Transverse colon (tissue), 4 donors: Measurements from ENCODE around the gene PPP2R3C. TPM values are rescaled to one million over a fixed set of nuclear protein-coding genes. Genes with fewer than 3 reads are reported as not detected.
A peak's percentile ranks its signal among the peaks of the same experiment; 100 is the strongest.

Source experiments
- DNase-seq: peaks from one replicate; pipeline ENCODE4 v3.0.0-alpha.2; 2019
- H3K27ac ChIP-seq, 4 donors: fragments of 200-600 bp; sonication (generic); 2 replicates each; pipeline ENCODE4 v1.5.1; 2016 to 2018; ENCODE audit warnings: inconsistent platforms in 4 of 4
- H3K27me3 ChIP-seq: fragments of 200-600 bp; sonication (generic); 2 replicates; pipeline ENCODE4 v1.5.1; 2017; ENCODE audit warnings: inconsistent platforms
- H3K36me3 ChIP-seq, 4 donors: fragments of 200-600 bp; sonication (generic); 2 replicates each; pipeline ENCODE4 v1.5.1; 2017 to 2019; ENCODE audit warnings: inconsistent platforms in 4 of 4
- H3K4me1 ChIP-seq, 4 donors: fragments of 200-600 bp; sonication (generic); 2 replicates each; pipeline ENCODE4 v1.5.1; 2017 to 2020; ENCODE audit warnings: inconsistent platforms in 4 of 4
- H3K4me3 ChIP-seq, 4 donors: fragments of 200-600 bp; sonication (generic); 1 replicate in 1 of 4; 2 replicates in 3 of 4; pipeline versions ENCODE4 v1.5.1 to v1.6.1; 2017 to 2019; ENCODE audit warnings: inconsistent platforms in 4 of 4
- H3K9me3 ChIP-seq, 2 donors: fragments of 200-600 bp; sonication (generic); 2 replicates each; pipeline ENCODE4 v1.5.1; 2017 to 2019; ENCODE audit warnings: inconsistent platforms in 2 of 2
- EP300 ChIP-seq: sonication (generic); formaldehyde crosslinking; IDR thresholded peaks from one replicate; pipeline ENCODE4 v1.6.1; 2017; ENCODE audit warnings: antibody characterized with exemption, low read depth
- POLR2A ChIP-seq: fragments of 450-650 bp; IDR thresholded peaks from one replicate; pipeline ENCODE4 v1.6.1; 2016; ENCODE audit warnings: antibody characterized with exemption, mild to moderate bottlenecking, moderate library complexity
- POLR2AphosphoS5 ChIP-seq, 3 donors: sonication (generic); formaldehyde crosslinking; IDR thresholded peaks; one replicate each; pipeline ENCODE4 v1.6.1; 2016; ENCODE audit warnings: antibody characterized with exemption in 3 of 3
- WGBS, 2 donors: methylation state at CpG; one replicate each; pipeline ENCODE4 v1.1.5; 2018; ENCODE audit warnings: low coverage in 1 of 2; 5-methylcytosine and 5-hydroxymethylcytosine counted together
- in situ Hi-C, 4 donors: fragments of 200-750 bp; cut with MboI; loops; one replicate each; pipeline versions ENCODE4 v1.15.0 to v1.15.1; 2017; ENCODE audit warnings: low sequenced_read_pairs in 3 of 4, low pct_ligation_motif_present in 1 of 4, low pct_unique_long_range_greater_than_20kb in 1 of 4
- intact Hi-C: fragments of 100-400 bp; cut with DNase I; formaldehyde crosslinking; loops from one replicate; pipeline ENCODE4 v1.15.1; 2023; ENCODE audit warnings: low total_unique reads
- total RNA-seq, 4 donors: library from RNA; depleted of rRNA; stranded (reverse); fragments of >200 nt; gene quantifications; one replicate each; pipeline ENCODE4 v1.1.0, GENCODE V29; 2016
- TF ChIP-seq, protein P1 (sequence below), 5 experiments: fragments of 200-600 bp in 3 of 5; fragments of 450-650 bp in 2 of 5; sonication (generic) in 3 of 5; IDR thresholded peaks; 1 replicate in 2 of 5; 2 replicates in 3 of 5; pipeline ENCODE4 v1.5.1; 2016 to 2017; ENCODE audit warnings: antibody characterized with exemption in 5 of 5, inconsistent platforms in 3 of 5, mild to moderate bottlenecking in 2 of 5, moderate library complexity in 1 of 5

PPP2R3C gene
- total RNA-seq, 4 donors from 2014 or later: 13.5 to 26.5 (median 19.1) TPM

DNA sequence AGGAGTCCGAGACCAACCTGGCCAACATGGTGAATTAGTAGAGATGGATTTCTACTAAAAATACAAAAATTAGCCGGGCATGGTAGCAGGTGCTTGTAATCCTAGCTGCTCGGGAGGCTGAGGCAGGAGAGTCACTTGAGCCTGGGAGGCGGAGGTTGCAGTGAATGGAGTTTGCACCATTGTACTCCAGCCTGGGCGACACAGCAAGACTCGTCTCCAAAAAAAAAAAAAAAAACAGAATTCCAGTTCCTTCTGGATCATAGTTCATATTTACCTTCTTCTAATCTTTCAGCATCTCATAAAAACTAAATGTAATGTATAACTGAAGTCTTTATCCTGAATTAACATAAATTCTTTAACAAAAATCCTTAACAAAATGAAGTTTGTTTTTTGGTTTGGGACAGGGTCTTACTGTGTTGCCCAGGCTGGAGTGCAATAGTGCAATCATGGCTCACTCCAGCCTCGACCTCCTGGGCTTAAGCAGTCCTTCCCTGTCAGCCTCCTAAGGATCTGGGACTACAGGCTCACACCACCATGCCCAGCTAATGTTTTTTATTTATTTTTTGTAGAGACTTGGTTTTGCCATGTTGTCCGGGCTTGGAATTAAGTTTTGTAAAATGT lies 38.1 kb downstream of the PPP2R3C start:
- Histone ChIP-seq H3K27ac (peak overlapping the region; percentile 0 to 72 (median 66)), H3K27me3 (no peaks in the 10 kb centered on the region), H3K4me1 (peaks cover 0 to 40% (median 7%) of the 10 kb centered on the region in 4 donors), H3K4me3 (no peak overlapping the region), H3K9me3 (no peaks in the 10 kb centered on the region), H3K36me3 (peaks cover 0 to 51% (median 17%) of the 10 kb centered on the region in 4 donors)
- intact Hi-C loops: no loop called here
- TF ChIP-seq, protein P1, sequence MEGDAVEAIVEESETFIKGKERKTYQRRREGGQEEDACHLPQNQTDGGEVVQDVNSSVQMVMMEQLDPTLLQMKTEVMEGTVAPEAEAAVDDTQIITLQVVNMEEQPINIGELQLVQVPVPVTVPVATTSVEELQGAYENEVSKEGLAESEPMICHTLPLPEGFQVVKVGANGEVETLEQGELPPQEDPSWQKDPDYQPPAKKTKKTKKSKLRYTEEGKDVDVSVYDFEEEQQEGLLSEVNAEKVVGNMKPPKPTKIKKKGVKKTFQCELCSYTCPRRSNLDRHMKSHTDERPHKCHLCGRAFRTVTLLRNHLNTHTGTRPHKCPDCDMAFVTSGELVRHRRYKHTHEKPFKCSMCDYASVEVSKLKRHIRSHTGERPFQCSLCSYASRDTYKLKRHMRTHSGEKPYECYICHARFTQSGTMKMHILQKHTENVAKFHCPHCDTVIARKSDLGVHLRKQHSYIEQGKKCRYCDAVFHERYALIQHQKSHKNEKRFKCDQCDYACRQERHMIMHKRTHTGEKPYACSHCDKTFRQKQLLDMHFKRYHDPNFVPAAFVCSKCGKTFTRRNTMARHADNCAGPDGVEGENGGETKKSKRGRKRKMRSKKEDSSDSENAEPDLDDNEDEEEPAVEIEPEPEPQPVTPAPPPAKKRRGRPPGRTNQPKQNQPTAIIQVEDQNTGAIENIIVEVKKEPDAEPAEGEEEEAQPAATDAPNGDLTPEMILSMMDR (IDR thresholded peaks at IDR 0.05): no peak
- no peak for TF ChIP-seq EP300
- TF ChIP-seq POLR2A: no peak
- no peak for TF ChIP-seq POLR2AphosphoS5 (IDR thresholded peaks at IDR 0.05)
- DNase-seq: peak; percentile 36
- 72 to 75% methylated on average over 6 to 8 of the region's 8 CpGs for WGBS, 2 donors
- in situ Hi-C loops: no loop called here

DNA sequence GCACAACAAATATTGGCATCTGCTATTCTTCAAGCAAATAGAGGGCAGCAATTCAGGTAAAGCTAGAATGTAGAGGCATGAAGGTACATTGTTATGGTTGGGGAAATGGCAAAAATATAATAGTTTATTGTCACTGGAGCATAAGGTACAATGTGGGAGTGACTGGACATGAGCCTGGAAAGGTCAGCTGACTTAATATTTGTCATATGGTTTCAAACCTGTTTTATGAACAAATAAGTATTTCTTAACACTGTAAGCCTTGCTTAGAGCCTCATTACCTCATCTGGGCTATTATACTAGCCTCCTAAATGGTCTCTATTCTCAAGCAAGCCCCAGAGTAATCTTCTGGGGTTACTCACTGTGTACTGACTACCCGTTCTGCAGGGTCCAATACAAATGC lies 42.0 kb downstream of the PPP2R3C start:
- peak overlapping the region in 2 of 4 donors; percentile 25 to 48 for H3K27ac ChIP-seq
- DNase-seq: no peak

DNA sequence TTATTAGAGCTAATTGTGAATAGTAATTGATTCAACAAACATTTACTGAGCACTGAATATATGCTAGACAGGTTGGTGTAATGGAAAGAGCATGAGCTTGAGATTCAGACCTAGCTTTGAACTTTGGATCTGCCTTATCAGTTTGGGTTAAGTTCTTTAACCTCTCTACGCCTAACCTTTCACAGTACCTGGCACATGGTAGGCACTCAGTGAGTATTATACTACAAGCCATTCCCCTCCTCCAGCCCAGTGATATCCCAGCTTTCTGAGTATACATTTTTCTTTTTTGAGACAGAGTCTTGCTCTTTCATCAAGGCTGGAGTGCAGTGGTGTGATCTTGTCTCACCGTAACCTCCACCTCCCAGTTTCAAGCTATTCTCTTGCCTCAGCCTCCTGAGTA lies 43.7 kb downstream of the PPP2R3C start:
- TF ChIP-seq POLR2A (no peak), POLR2AphosphoS5 (IDR thresholded peaks at IDR 0.05) (peak in 2 of 3 donors; percentile 43 to 60)
- WGBS, 2 donors: 50 to 84% methylated on average over 1 to 2 of the region's 2 CpGs
- Histone ChIP-seq H3K9me3 (no peaks in the 10 kb centered on the region), H3K36me3 (peaks cover 0 to 38% (median 8%) of the 10 kb centered on the region in 4 donors), H3K4me3 (no peak overlapping the region), H3K27me3 (no peaks in the 10 kb centered on the region), H3K27ac (peak overlapping the region in 3 of 4 donors; percentile 47 to 69 (median 57)), H3K4me1 (peaks cover 0 to 39% (median 7%) of the 10 kb centered on the region in 4 donors)
- DNase-seq: no peak
- in situ Hi-C loops (no loop called here), intact Hi-C loops (no loop called here)

More for the DNA sequence above, 42.0 kb downstream of the PPP2R3C start:
- Histone ChIP-seq H3K4me1 (peaks cover 0 to 52% (median 10%) of the 10 kb centered on the region in 4 donors), H3K36me3 (peaks cover 0 to 30% (median 9%) of the 10 kb centered on the region in 4 donors), H3K9me3 (no peaks in the 10 kb centered on the region), H3K27me3 (no peaks in the 10 kb centered on the region), H3K4me3 (no peak overlapping the region)
- 74 to 91% methylated on average over 1 of the region's 1 CpG for WGBS, 2 donors
- intact Hi-C loops (no loop called here), in situ Hi-C loops (no loop called here)
- no peak for TF ChIP-seq POLR2AphosphoS5 (IDR thresholded peaks at IDR 0.05)
- no peak for TF ChIP-seq EP300
- no peak for TF ChIP-seq POLR2A
- TF ChIP-seq, protein P1 (IDR thresholded peaks at IDR 0.05): no peak

DNA sequence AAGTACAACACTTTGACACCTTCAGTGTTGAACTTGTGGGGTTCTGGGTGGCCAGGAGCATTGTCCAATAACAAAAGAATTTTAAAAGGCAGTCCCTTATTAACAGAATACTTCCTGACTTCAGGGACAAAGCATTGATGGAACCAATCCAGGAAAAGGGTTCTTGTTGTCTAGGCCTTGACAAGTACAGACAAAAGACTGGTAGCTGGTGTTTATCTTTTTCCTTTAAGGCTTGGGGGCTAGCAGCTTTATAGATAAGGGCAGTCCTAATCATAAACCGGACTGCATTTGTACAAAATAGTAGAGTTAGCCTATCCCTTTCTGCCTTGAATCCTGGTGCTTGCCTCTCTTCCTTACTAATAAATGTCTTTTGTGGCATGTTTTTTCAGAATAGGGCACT lies 48.3 kb downstream of the PPP2R3C start:
- WGBS, 2 donors: 83 to 93% methylated on average over 1 of the region's 1 CpG
- H3K27ac ChIP-seq: no peak overlapping the region

More for the DNA sequence above, 48.3 kb downstream of the PPP2R3C start:
- intact Hi-C loops: no loop called here
- in situ Hi-C loops: no loop called here
- TF ChIP-seq POLR2A (no peak), EP300 (no peak), POLR2AphosphoS5 (IDR thresholded peaks at IDR 0.05) (no peak)
- TF ChIP-seq, protein P1 (IDR thresholded peaks at IDR 0.05): no peak
- Histone ChIP-seq H3K36me3 (peaks cover 0 to 25% (median 5%) of the 10 kb centered on the region in 4 donors), H3K4me3 (no peak overlapping the region), H3K27me3 (no peaks in the 10 kb centered on the region), H3K9me3 (no peaks in the 10 kb centered on the region), H3K4me1 (peaks cover 3 to 24% (median 9%) of the 10 kb centered on the region in 4 donors)
- DNase-seq: no peak
